Tibial nerve (tissue), 3 donors: Measurements from ENCODE around the gene STAC.

ENCODE experiments used
- CTCF ChIP-seq, 5 experiments: fragments of 200-600 bp in 3 of 5; fragments of 450-650 bp in 2 of 5; sonication (generic) in 3 of 5; IDR thresholded peaks; one replicate each; pipeline ENCODE4 v1.5.1; 2016 to 2019; ENCODE audit warnings: antibody characterized with exemption in 5 of 5, mild to moderate bottlenecking in 3 of 5, moderate library complexity in 2 of 5
- POLR2A ChIP-seq, 2 donors: fragments of 450-650 bp; IDR thresholded peaks; one replicate each; pipeline ENCODE4 v1.6.1; 2017; ENCODE audit warnings: antibody characterized with exemption in 2 of 2, mild to moderate bottlenecking in 2 of 2, moderate library complexity in 2 of 2

DNA sequence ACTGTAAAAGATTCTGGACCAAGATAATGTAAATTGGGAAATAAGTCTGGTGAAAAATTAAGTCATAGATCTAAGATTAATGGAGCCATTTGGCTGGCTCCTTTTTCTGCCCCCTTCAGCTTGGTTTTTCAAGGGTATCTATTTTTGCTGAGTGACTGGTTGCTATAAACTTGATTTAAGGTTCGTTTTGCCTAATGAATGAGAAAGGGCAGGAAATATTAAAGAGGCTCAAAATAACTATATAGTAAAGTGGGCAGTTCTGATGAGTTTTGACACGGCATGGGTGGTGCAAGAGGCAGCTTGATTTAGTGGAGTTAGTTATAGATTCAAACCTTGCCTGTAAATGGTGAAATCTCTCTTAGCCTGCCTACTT is 140.7 kb downstream of the STAC start:
- no peak for TF ChIP-seq CTCF (IDR thresholded peaks at IDR 0.05)
- no peak for TF ChIP-seq POLR2A (IDR thresholded peaks at IDR 0.05)
